ENCODE results near the gene DSCAML1. TPM values are rescaled to one million over a fixed set of nuclear protein-coding genes. Genes with fewer than 3 reads are reported as not detected.

DSCAML1 gene
- total RNA-seq, 2 experiments from 2014 or later, result 0.29 to 0.67 TPM

- CTCF ChIA-PET, result no interaction called here
- Mint-ChIP-seq H3K4me3 (no peak overlapping the region), H3K4me1 (ENCODE audit: low read depth) (no peaks in the 10 kb centered on the region), H3K36me3 (no peaks in the 10 kb centered on the region), H3K27ac (no peak overlapping the region), H3K9me3 (no peaks in the 10 kb centered on the region), H3K27me3 (peaks cover 3% of the 10 kb centered on the region)
- no peak for DNase-seq
- POLR2A ChIA-PET, result no interaction called here
- intact Hi-C loops (cut with micrococcal nuclease), result no loop called here
These were observed 127.4 kb downstream of the DSCAML1 start for GRCh38 chr11:117669616-117670015.

- POLR2A ChIA-PET, result no interaction called here
- no peaks in the 10 kb centered on the region for H3K36me3 Mint-ChIP-seq
- DNase-seq, result no peak
- no peak overlapping the region for H3K27ac Mint-ChIP-seq
- no peaks in the 10 kb centered on the region for H3K9me3 Mint-ChIP-seq
- peaks cover 3% of the 10 kb centered on the region for H3K27me3 Mint-ChIP-seq
- CTCF ChIA-PET, result interaction anchor here (1.3 kb wide), 1 partner anchor 244 kb away, joined by 4 read pairs; no protein-coding TSS in a partner anchor
- intact Hi-C loops (cut with micrococcal nuclease), result no loop called here
- H3K4me3 Mint-ChIP-seq, result no peak overlapping the region
- H3K4me1 Mint-ChIP-seq (ENCODE audit: low read depth), result no peaks in the 10 kb centered on the region
These were observed 128.0 kb downstream of the DSCAML1 start for GRCh38 chr11:117669062-117669461.

- intact Hi-C loops (cut with micrococcal nuclease), result no loop called here
- POLR2A ChIA-PET, result no interaction called here
- Mint-ChIP-seq H3K36me3 (no peaks in the 10 kb centered on the region), H3K27ac (no peak overlapping the region), H3K4me3 (no peak overlapping the region), H3K4me1 (ENCODE audit: low read depth) (no peaks in the 10 kb centered on the region), H3K27me3 (peaks cover 5% of the 10 kb centered on the region), H3K9me3 (no peaks in the 10 kb centered on the region)
- CTCF ChIA-PET, result interaction anchor here (1.3 kb wide), 1 partner anchor 243 kb away, joined by 4 read pairs; no protein-coding TSS in a partner anchor
- DNase-seq, result no peak
These were observed 128.7 kb downstream of the DSCAML1 start for GRCh38 chr11:117668321-117668751.

- Mint-ChIP-seq H3K27me3 (peaks cover 7% of the 10 kb centered on the region), H3K9me3 (no peaks in the 10 kb centered on the region), H3K36me3 (no peaks in the 10 kb centered on the region), H3K4me1 (ENCODE audit: low read depth) (no peaks in the 10 kb centered on the region), H3K27ac (no peak overlapping the region), H3K4me3 (no peak overlapping the region)
- intact Hi-C loops (cut with micrococcal nuclease), result no loop called here
- DNase-seq, result no peak
- ChIA-PET CTCF (no interaction called here), POLR2A (no interaction called here)
These were observed 132.1 kb downstream of the DSCAML1 start for GRCh38 chr11:117664897-117665296.

- ChIA-PET CTCF (interaction anchor here (0.6 to 1.1 kb wide), 2 partner anchors 43 to 237 kb away, joined by 3 to 4 read pairs; no protein-coding TSS in a partner anchor), POLR2A (no interaction called here)
- no peak for DNase-seq
- Mint-ChIP-seq H3K4me1 (ENCODE audit: low read depth) (no peaks in the 10 kb centered on the region), H3K36me3 (no peaks in the 10 kb centered on the region), H3K9me3 (no peaks in the 10 kb centered on the region), H3K27me3 (peaks cover 7% of the 10 kb centered on the region), H3K4me3 (no peak overlapping the region), H3K27ac (no peak overlapping the region)
- intact Hi-C loops (cut with micrococcal nuclease), result no loop called here
These were observed 133.2 kb downstream of the DSCAML1 start for GRCh38 chr11:117663821-117664220.

GRCh38 chr11:117663414-117663813 is 133.6 kb downstream of the DSCAML1 start:
- no peak for DNase-seq
- H3K4me1 Mint-ChIP-seq (ENCODE audit: low read depth), result no peaks in the 10 kb centered on the region
- peaks cover 7% of the 10 kb centered on the region for H3K27me3 Mint-ChIP-seq
- intact Hi-C loops (cut with micrococcal nuclease), result no loop called here
- no peak overlapping the region for H3K4me3 Mint-ChIP-seq
- H3K36me3 Mint-ChIP-seq, result no peaks in the 10 kb centered on the region
- H3K9me3 Mint-ChIP-seq, result no peaks in the 10 kb centered on the region
- ChIA-PET CTCF (interaction anchor here (0.6 to 1.1 kb wide), 2 partner anchors 42 to 237 kb away, joined by 3 to 4 read pairs; no protein-coding TSS in a partner anchor), POLR2A (no interaction called here)
- H3K27ac Mint-ChIP-seq, result no peak overlapping the region

- POLR2A ChIA-PET, result no interaction called here
- peaks cover 7% of the 10 kb centered on the region for H3K27me3 Mint-ChIP-seq
- no peak for DNase-seq
- no peaks in the 10 kb centered on the region for H3K4me1 Mint-ChIP-seq (ENCODE audit: low read depth)
- no peaks in the 10 kb centered on the region for H3K9me3 Mint-ChIP-seq
- no peaks in the 10 kb centered on the region for H3K36me3 Mint-ChIP-seq
- H3K27ac Mint-ChIP-seq, result no peak overlapping the region
- intact Hi-C loops (cut with micrococcal nuclease), result no loop called here
- H3K4me3 Mint-ChIP-seq, result no peak overlapping the region
- CTCF ChIA-PET, result no interaction called here
These were observed 134.2 kb downstream of the DSCAML1 start for GRCh38 chr11:117662671-117663269.

- no peak for DNase-seq
- Mint-ChIP-seq H3K4me3 (no peak overlapping the region), H3K36me3 (no peaks in the 10 kb centered on the region), H3K27me3 (peaks cover 4% of the 10 kb centered on the region), H3K4me1 (ENCODE audit: low read depth) (no peaks in the 10 kb centered on the region), H3K27ac (no peak overlapping the region), H3K9me3 (no peaks in the 10 kb centered on the region)
- intact Hi-C loops (cut with micrococcal nuclease), result no loop called here
- POLR2A ChIA-PET, result no interaction called here
- CTCF ChIA-PET, result no interaction called here
These were observed 134.8 kb downstream of the DSCAML1 start for GRCh38 chr11:117662255-117662654.

GRCh38 chr11:117658809-117659208 is 138.2 kb downstream of the DSCAML1 start:
- H3K36me3 Mint-ChIP-seq, result no peaks in the 10 kb centered on the region
- no peak for DNase-seq
- H3K27ac Mint-ChIP-seq, result no peak overlapping the region
- intact Hi-C loops (cut with micrococcal nuclease), result no loop called here
- no peak overlapping the region for H3K4me3 Mint-ChIP-seq
- ChIA-PET CTCF (interaction anchor here (1.9 kb wide), 1 partner anchor 233 kb away, joined by 7 read pairs; no protein-coding TSS in a partner anchor), POLR2A (interaction anchor here (0.6 kb wide), 1 partner anchor 98 kb away, joined by 3 read pairs; no protein-coding TSS in a partner anchor)
- no peaks in the 10 kb centered on the region for H3K4me1 Mint-ChIP-seq (ENCODE audit: low read depth)
- H3K9me3 Mint-ChIP-seq, result no peaks in the 10 kb centered on the region
- peaks cover 3% of the 10 kb centered on the region for H3K27me3 Mint-ChIP-seq

GRCh38 chr11:117657794-117658193 is 139.2 kb downstream of the DSCAML1 start:
- POLR2A ChIA-PET, result no interaction called here
- no peaks in the 10 kb centered on the region for H3K27me3 Mint-ChIP-seq
- intact Hi-C loops (cut with micrococcal nuclease), result no loop called here

GRCh38 chr11:117654281-117655255 is 142.4 kb downstream of the DSCAML1 start:
- intact Hi-C loops (cut with micrococcal nuclease), result no loop called here
- no peak for DNase-seq
- Mint-ChIP-seq H3K9me3 (no peaks in the 10 kb centered on the region), H3K4me1 (ENCODE audit: low read depth) (no peaks in the 10 kb centered on the region), H3K27ac (no peak overlapping the region), H3K4me3 (no peak overlapping the region), H3K36me3 (no peaks in the 10 kb centered on the region), H3K27me3 (no peaks in the 10 kb centered on the region)
- ChIA-PET CTCF (interaction anchor here (0.9 kb wide), 1 partner anchor 292 kb away, joined by 3 read pairs; no protein-coding TSS in a partner anchor), POLR2A (no interaction called here)

More at GRCh38 chr11:117657794-117658193, 139.2 kb downstream of the DSCAML1 start:
- Mint-ChIP-seq H3K9me3 (no peaks in the 10 kb centered on the region), H3K36me3 (no peaks in the 10 kb centered on the region), H3K4me1 (ENCODE audit: low read depth) (no peaks in the 10 kb centered on the region), H3K27ac (no peak overlapping the region), H3K4me3 (no peak overlapping the region)
- DNase-seq, result no peak
- CTCF ChIA-PET, result interaction anchor here (1.9 kb wide), 1 partner anchor 232 kb away, joined by 7 read pairs; no protein-coding TSS in a partner anchor

- CTCF ChIA-PET, result no interaction called here
- no peak overlapping the region for H3K4me3 Mint-ChIP-seq
- no peaks in the 10 kb centered on the region for H3K36me3 Mint-ChIP-seq
- H3K27me3 Mint-ChIP-seq, result no peaks in the 10 kb centered on the region
- no peaks in the 10 kb centered on the region for H3K4me1 Mint-ChIP-seq (ENCODE audit: low read depth)
- intact Hi-C loops (cut with micrococcal nuclease), result no loop called here
- no peak overlapping the region for H3K27ac Mint-ChIP-seq
- no peak for DNase-seq
- H3K9me3 Mint-ChIP-seq, result no peaks in the 10 kb centered on the region
- POLR2A ChIA-PET, result no interaction called here
These were observed 144.5 kb downstream of the DSCAML1 start for GRCh38 chr11:117652521-117652920.
